Adipocyte (in vitro differentiated cells): ENCODE data around the gene TAF11.
A peak's percentile ranks its signal among the peaks of the same experiment; 100 is the strongest.
"Not testable (repeated sequence)": the region's sequence is repeated elsewhere in the genome, so short reads cannot be mapped to it uniquely, and the experiment has no call there.

Source experiments
- DNase-seq: peaks from one replicate; pipeline ENCODE4 v3.0.0-alpha.2; 2015; ENCODE audit warnings: low read depth
- H3K27me3 ChIP-seq: replicated peaks from 2 replicates; pipeline ENCODE4 v1.7.0; 2013; ENCODE audit warnings: mild to moderate bottlenecking, low read length, moderate library complexity; ENCODE audit not compliant: control insufficient read depth, insufficient read depth
- H3K36me3 ChIP-seq: 2 replicates; pipeline ENCODE4 v1.7.0; 2013; ENCODE audit warnings: low read length, mild to moderate bottlenecking, moderate library complexity; ENCODE audit not compliant: control insufficient read depth, insufficient read depth, severe bottlenecking
- H3K4me1 ChIP-seq: 2 replicates; pipeline ENCODE4 v1.7.0; 2013; ENCODE audit warnings: mild to moderate bottlenecking, low read length, moderate library complexity; ENCODE audit not compliant: control insufficient read depth, insufficient read depth
- H3K4me3 ChIP-seq: 2 replicates; pipeline ENCODE4 v1.7.0; 2013; ENCODE audit warnings: mild to moderate bottlenecking, low read length, moderate library complexity
- H3K9ac ChIP-seq: 2 replicates; pipeline ENCODE4 v1.7.0; 2013; ENCODE audit warnings: mild to moderate bottlenecking, low read length, moderate library complexity
- H3K9me3 ChIP-seq: 2 replicates; pipeline ENCODE4 v1.7.0; 2013; ENCODE audit warnings: mild to moderate bottlenecking, low read length, moderate library complexity; ENCODE audit not compliant: control insufficient read depth

The TAF11 gene

GRCh38 chr6:34900321-34901031 is 12.6 kb upstream of the TAF11 start:
- H3K27me3 ChIP-seq = no peaks in the 10 kb centered on the region
- DNase-seq = no peak
- peaks cover 27% of the 10 kb centered on the region for H3K4me1 ChIP-seq
- H3K9me3 ChIP-seq = no peaks in the 10 kb centered on the region
- H3K9ac ChIP-seq = no peak overlapping the region
- H3K4me3 ChIP-seq = no peak overlapping the region
- no peaks in the 10 kb centered on the region for H3K36me3 ChIP-seq

GRCh38 chr6:34899748-34900147 is 11.9 kb upstream of the TAF11 start:
- H3K27me3 ChIP-seq, H3K4me3 ChIP-seq, H3K9me3 ChIP-seq, H3K9ac ChIP-seq, DNase-seq, H3K36me3 ChIP-seq: not testable (repeated sequence)
- peaks cover 27% of the 10 kb centered on the region for H3K4me1 ChIP-seq

- DNase-seq = no peak
- H3K9me3 ChIP-seq = no peaks in the 10 kb centered on the region
These were observed 9.9 kb upstream of the TAF11 start for GRCh38 chr6:34897716-34898115.

GRCh38 chr6:34897130-34897529 is 9.3 kb upstream of the TAF11 start:
- H3K36me3 ChIP-seq = no peaks in the 10 kb centered on the region
- H3K27me3 ChIP-seq = no peaks in the 10 kb centered on the region
- no peak overlapping the region for H3K4me3 ChIP-seq
- peaks cover 25% of the 10 kb centered on the region for H3K4me1 ChIP-seq
- H3K9ac ChIP-seq = peak overlapping the region; percentile 5
- no peaks in the 10 kb centered on the region for H3K9me3 ChIP-seq
- no peak for DNase-seq

More at GRCh38 chr6:34897716-34898115, 9.9 kb upstream of the TAF11 start:
- Histone ChIP-seq H3K9ac (peak overlapping the region; percentile 5), H3K4me1 (peaks cover 27% of the 10 kb centered on the region), H3K36me3 (no peaks in the 10 kb centered on the region), H3K4me3 (no peak overlapping the region), H3K27me3 (no peaks in the 10 kb centered on the region)

- no peak overlapping the region for H3K9ac ChIP-seq
- H3K4me3 ChIP-seq = no peak overlapping the region
- H3K9me3 ChIP-seq = no peaks in the 10 kb centered on the region
- no peaks in the 10 kb centered on the region for H3K36me3 ChIP-seq
- H3K4me1 ChIP-seq = peaks cover 20% of the 10 kb centered on the region
- DNase-seq = no peak
- no peaks in the 10 kb centered on the region for H3K27me3 ChIP-seq
These were observed 6.9 kb upstream of the TAF11 start for GRCh38 chr6:34894693-34895092.

GRCh38 chr6:34891296-34891695 is 3.5 kb upstream of the TAF11 start:
- Histone ChIP-seq H3K27me3 (no peaks in the 10 kb centered on the region), H3K9ac (no peak overlapping the region), H3K4me3 (no peak overlapping the region), H3K4me1 (peaks cover 20% of the 10 kb centered on the region), H3K36me3 (no peaks in the 10 kb centered on the region), H3K9me3 (no peaks in the 10 kb centered on the region)
- DNase-seq = no peak

- H3K4me3 ChIP-seq = peak overlapping the region; percentile 100
- H3K36me3 ChIP-seq = no peaks in the 10 kb centered on the region
- peak overlapping the region; percentile 99 for H3K9ac ChIP-seq
- H3K9me3 ChIP-seq = no peaks in the 10 kb centered on the region
- H3K27me3 ChIP-seq = no peaks in the 10 kb centered on the region
- DNase-seq = peak; percentile 17
- peaks cover 20% of the 10 kb centered on the region for H3K4me1 ChIP-seq
These were observed 2.7 kb upstream of the TAF11 start for GRCh38 chr6:34890533-34890925.

GRCh38 chr6:34888874-34889555 is 1.2 kb upstream of the TAF11 start, which contains the start of gene ANKS1A:
Gene ANKS1A (plus strand): TSS chr6:34889255. CDS start chr6:34889403, 148 bp downstream.
- Histone ChIP-seq H3K4me1 (peaks cover 20% of the 10 kb centered on the region), H3K9me3 (no peaks in the 10 kb centered on the region), H3K9ac (peak within 1 kb of the TSS; percentile 99), H3K4me3 (peak within 1 kb of the TSS; percentile 100), H3K27me3 (no peaks in the 10 kb centered on the region), H3K36me3 (peaks cover 4% of the 10 kb centered on the region)
- peak; percentile 79 for DNase-seq

- no peaks in the 10 kb centered on the region for H3K27me3 ChIP-seq
- no peak for DNase-seq
- peak overlapping the region; percentile 99 for H3K9ac ChIP-seq
- peak overlapping the region; percentile 100 for H3K4me3 ChIP-seq
- peaks cover 4% of the 10 kb centered on the region for H3K36me3 ChIP-seq
- no peaks in the 10 kb centered on the region for H3K9me3 ChIP-seq
- peaks cover 20% of the 10 kb centered on the region for H3K4me1 ChIP-seq
These were observed 643 bp upstream of the TAF11 start for GRCh38 chr6:34888514-34888856.

GRCh38 chr6:34885837-34886236 is 2.0 kb downstream of the TAF11 start:
- DNase-seq, H3K4me3 ChIP-seq, H3K9ac ChIP-seq, H3K27me3 ChIP-seq, H3K9me3 ChIP-seq: not testable (repeated sequence)
- Histone ChIP-seq H3K36me3 (peaks cover 11% of the 10 kb centered on the region), H3K4me1 (peaks cover 20% of the 10 kb centered on the region)

- DNase-seq = no peak
- Histone ChIP-seq H3K4me3 (no peak overlapping the region), H3K9ac (no peak overlapping the region), H3K36me3 (peaks cover 19% of the 10 kb centered on the region), H3K4me1 (peaks cover 13% of the 10 kb centered on the region), H3K9me3 (no peaks in the 10 kb centered on the region), H3K27me3 (no peaks in the 10 kb centered on the region)
These were observed 2.8 kb downstream of the TAF11 start for GRCh38 chr6:34884996-34885395.
